Measurements from ENCODE around the gene ARHGAP31. TPM values are rescaled to one million over a fixed set of nuclear protein-coding genes. Genes with fewer than 3 reads are reported as not detected.
A peak's percentile ranks its signal among the peaks of the same experiment; 100 is the strongest.

The ARHGAP31 gene
- total and polyA plus RNA-seq, 8 donors = 1.2 to 275 (median 4.3) TPM

- H3K27ac ChIP-seq = peak overlapping the region in 4 of 5 donors; percentile 86 to 94 (median 88)
- H3K36me3 ChIP-seq = no peaks in the 10 kb centered on the region
- peaks cover 0 to 3% (median under 1%) of the 10 kb centered on the region in 4 donors for H3K9me3 ChIP-seq
- TF ChIP-seq POLR2A (IDR thresholded peaks at IDR 0.05) = no peak
- TF ChIP-seq POLR2AphosphoS5 (IDR thresholded peaks at IDR 0.05) = no peak
- TF ChIP-seq, protein P1, sequence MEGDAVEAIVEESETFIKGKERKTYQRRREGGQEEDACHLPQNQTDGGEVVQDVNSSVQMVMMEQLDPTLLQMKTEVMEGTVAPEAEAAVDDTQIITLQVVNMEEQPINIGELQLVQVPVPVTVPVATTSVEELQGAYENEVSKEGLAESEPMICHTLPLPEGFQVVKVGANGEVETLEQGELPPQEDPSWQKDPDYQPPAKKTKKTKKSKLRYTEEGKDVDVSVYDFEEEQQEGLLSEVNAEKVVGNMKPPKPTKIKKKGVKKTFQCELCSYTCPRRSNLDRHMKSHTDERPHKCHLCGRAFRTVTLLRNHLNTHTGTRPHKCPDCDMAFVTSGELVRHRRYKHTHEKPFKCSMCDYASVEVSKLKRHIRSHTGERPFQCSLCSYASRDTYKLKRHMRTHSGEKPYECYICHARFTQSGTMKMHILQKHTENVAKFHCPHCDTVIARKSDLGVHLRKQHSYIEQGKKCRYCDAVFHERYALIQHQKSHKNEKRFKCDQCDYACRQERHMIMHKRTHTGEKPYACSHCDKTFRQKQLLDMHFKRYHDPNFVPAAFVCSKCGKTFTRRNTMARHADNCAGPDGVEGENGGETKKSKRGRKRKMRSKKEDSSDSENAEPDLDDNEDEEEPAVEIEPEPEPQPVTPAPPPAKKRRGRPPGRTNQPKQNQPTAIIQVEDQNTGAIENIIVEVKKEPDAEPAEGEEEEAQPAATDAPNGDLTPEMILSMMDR (IDR thresholded peaks at IDR 0.05) = no peak
- intact Hi-C loops (cut with DNase I; ENCODE audit: low total_unique reads) = no loop called here
- no peaks in the 10 kb centered on the region for H3K27me3 ChIP-seq
- peaks cover 7 to 47% (median 24%) of the 10 kb centered on the region in 4 donors for H3K4me1 ChIP-seq
- DNase-seq = no peak
- WGBS, 5 donors = 25 to 35% (median 30%) methylated on average over 4 of the region's 4 CpGs
- H3K4me3 ChIP-seq = peak overlapping the region; percentile 75 to 83 (median 78)
Measured at GRCh38 chr3:119293105-119293870, 895 bp upstream of the ARHGAP31 start.

DNA sequence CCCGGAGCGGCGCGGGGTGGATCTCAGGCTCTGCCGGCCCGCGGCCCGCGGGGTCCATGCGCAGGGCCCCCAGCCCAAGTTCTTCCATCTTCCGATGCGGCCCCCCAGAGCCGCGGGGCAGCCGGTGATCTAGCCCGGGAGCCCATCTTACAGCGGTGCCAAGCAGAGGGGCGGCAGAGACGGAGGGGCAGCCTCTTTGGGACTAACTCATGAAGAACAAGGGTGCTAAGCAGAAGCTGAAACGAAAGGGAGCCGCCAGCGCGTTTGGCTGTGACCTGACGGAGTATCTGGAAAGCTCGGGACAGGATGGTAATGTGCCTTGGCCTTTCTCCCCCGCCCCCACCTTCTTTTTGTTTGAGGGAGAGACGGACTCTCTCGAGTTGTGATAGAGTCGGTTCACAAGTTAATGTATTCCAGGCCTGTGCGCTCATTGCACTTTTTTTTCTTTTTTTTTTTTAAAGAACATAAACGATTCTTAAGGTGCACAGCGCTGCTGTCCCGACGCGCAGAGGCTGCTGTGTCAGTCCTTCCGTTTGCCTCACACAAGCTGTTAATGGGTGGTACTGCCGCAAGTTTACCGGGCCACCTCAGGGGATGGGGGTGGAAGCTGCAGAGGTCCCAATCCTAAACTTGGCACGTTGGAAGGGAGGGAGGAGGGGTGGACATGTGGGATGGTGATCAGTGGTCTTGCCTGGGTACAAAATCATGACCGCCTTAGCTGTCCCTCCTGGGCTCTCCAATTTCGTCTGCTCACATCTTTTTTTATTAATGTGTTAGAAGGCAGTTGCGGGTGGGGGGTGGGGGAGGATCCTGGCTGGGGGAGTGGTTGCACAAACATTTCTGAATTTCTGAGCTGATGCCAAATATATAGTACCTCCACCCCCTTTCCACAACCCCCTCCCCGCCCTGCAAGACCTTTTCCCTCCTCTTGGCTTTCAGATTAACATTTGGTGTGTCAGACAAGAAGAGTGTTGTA lies 801 bp downstream of the ARHGAP31 start:
- 4 to 11% (median 6%) methylated on average over 27 to 43 of the region's 43 CpGs for WGBS, 5 donors
- no peaks in the 10 kb centered on the region for H3K27me3 ChIP-seq

DNA sequence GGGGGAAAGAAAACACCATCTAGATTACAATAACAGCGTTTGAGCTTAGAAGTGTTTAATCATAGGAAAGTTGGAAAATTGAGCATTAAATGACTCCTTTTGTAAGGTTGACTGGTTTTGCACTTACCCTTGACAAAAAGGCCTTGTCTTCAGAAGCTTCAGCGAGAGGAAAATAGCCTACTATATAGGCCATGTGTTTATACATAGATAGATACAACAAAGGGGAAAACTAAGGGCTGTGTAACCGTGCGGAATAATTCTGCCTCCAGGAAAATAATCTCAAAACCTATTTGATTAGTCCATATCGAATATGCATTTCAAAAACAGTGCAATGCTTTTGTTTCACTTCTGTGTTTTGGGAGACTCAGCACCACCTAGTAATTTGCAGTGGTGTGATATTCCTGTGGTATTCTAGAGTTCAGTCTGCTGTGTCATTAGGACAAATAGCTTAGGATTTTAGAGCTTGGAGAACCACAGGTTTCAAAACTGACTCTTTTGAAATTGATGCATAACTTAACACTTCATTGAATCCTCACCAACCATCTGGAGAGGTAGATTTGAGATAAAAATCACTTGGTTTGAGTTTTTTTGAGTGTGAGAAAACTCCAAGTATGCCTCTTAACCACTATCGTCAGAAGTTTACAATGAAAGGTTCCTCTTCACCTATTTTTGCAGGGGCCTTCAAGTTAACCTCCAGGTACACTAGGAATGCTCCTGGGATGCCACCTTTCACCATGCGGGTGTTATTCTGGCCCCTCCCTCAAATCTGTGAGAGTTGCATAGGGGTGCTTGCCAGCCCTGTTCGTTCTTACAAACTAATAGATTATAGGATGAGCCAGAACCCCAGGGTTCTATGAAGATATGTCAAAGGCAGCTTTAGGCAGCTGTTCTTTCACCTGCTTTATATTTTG lies 1.9 kb downstream of the ARHGAP31 start:
- no peak for DNase-seq
- Histone ChIP-seq H3K27ac (peak overlapping the region in 4 of 5 donors; percentile 86 to 94 (median 88)), H3K27me3 (no peaks in the 10 kb centered on the region), H3K4me1 (peaks cover 7 to 52% (median 24%) of the 10 kb centered on the region in 4 donors), H3K9me3 (no peaks in the 10 kb centered on the region), H3K4me3 (peak overlapping the region; percentile 75 to 83 (median 78)), H3K36me3 (no peaks in the 10 kb centered on the region)
- 51 to 73% (median 70%) methylated on average over 8 of the region's 8 CpGs for WGBS, 5 donors
- intact Hi-C loops (cut with DNase I; ENCODE audit: low total_unique reads) = no loop called here
- TF ChIP-seq POLR2AphosphoS5 (IDR thresholded peaks at IDR 0.05) (no peak), EP300 (IDR thresholded peaks at IDR 0.05) (no peak), POLR2A (IDR thresholded peaks at IDR 0.05) (no peak)
- TF ChIP-seq, protein P1 (IDR thresholded peaks at IDR 0.05) = no peak

More for the DNA sequence above, 801 bp downstream of the ARHGAP31 start:
- Histone ChIP-seq H3K4me3 (peak overlapping the region; percentile 75 to 83 (median 78)), H3K27ac (peak overlapping the region; percentile 80 to 94 (median 88)), H3K9me3 (no peaks in the 10 kb centered on the region), H3K36me3 (no peaks in the 10 kb centered on the region), H3K4me1 (peaks cover 7 to 50% (median 24%) of the 10 kb centered on the region in 4 donors)
- peak in 1 of 2 donors; percentile 73 for DNase-seq
- intact Hi-C loops (cut with DNase I; ENCODE audit: low total_unique reads) = no loop called here
- TF ChIP-seq POLR2A (IDR thresholded peaks at IDR 0.05) = no peak
- TF ChIP-seq EP300 (IDR thresholded peaks at IDR 0.05) = no peak
- TF ChIP-seq, protein P1 (IDR thresholded peaks at IDR 0.05) = no peak
- TF ChIP-seq POLR2AphosphoS5 (IDR thresholded peaks at IDR 0.05) = no peak

All from stomach (tissue), 9 donors.